Measurements from ENCODE around the gene GPC4.

- TF ChIP-seq CTCF (conservative IDR thresholded peaks at IDR 0.05; ENCODE audit: low read depth in 2 of 2) (no peak), NANOG (IDR thresholded peaks at IDR 0.05; ENCODE audit: borderline replicate concordance) (no peak), REST (IDR thresholded peaks at IDR 0.05; ENCODE audit: unreplicated experiment) (no peak)
These were observed 49.2 kb downstream of the GPC4 start for GRCh38 chrX:133365871-133366611.

Measured in GM23338 (cell line).